ENCODE results near the gene VIPAS39.

GRCh38 chr14:77424862-77425261 is 32.5 kb downstream of the VIPAS39 start:
- no peak for TF ChIP-seq POLR2AphosphoS5 (IDR thresholded peaks at IDR 0.05)
- no peak for TF ChIP-seq CTCF (IDR thresholded peaks at IDR 0.05)

Data from gastroesophageal sphincter (tissue), 3 donors.